Activated CD8-positive, alpha-beta T cell treated with anti-CD3 and anti-CD28 coated beads for 36 hours (primary cell): ENCODE results near the gene ST3GAL2. TPM values are rescaled to one million over a fixed set of nuclear protein-coding genes. Genes with fewer than 3 reads are reported as not detected.
A peak's percentile ranks its signal among the peaks of the same experiment; 100 is the strongest.
"Not testable (repeated sequence)": the region's sequence is repeated elsewhere in the genome, so short reads cannot be mapped to it uniquely, and the experiment has no call there.

Experiments
- ATAC-seq: fragments of 200-7000 bp; cut with Tn5 transposase; one replicate; pipeline ENCODE4 v1.10.0; 2021; ENCODE audit warnings: mild to moderate bottlenecking, moderate library complexity
- CTCF ChIA-PET: fragments of 350-600 bp; sonication (Branson Sonifier 250); formaldehyde crosslinking; loops from one replicate; lab custom pipeline; 2021; ENCODE audit warnings: antibody characterized with exemption; lab: Charles Lee
- POLR2A ChIA-PET: fragments of 350-600 bp; sonication (Branson Sonifier 250); formaldehyde crosslinking; loops from one replicate; lab custom pipeline; 2021; ENCODE audit warnings: antibody characterized with exemption; lab: Charles Lee
- DNase-seq: peaks from one replicate; pipeline ENCODE4 v3.0.0-alpha.2; 2020
- H3K27ac Mint-ChIP-seq: one replicate; pipeline ENCODE4 v1.8.0; 2021; ENCODE audit warnings: mild to moderate bottlenecking, mixed read lengths
- H3K27me3 Mint-ChIP-seq: one replicate; pipeline ENCODE4 v1.8.0; 2021; ENCODE audit warnings: mixed read lengths
- H3K36me3 Mint-ChIP-seq: one replicate; pipeline ENCODE4 v1.8.0; 2021; ENCODE audit warnings: low read depth, mixed read lengths
- H3K4me1 Mint-ChIP-seq: one replicate; pipeline ENCODE4 v1.8.0; 2021; ENCODE audit warnings: low read depth, mixed read lengths
- H3K4me3 Mint-ChIP-seq: one replicate; pipeline ENCODE4 v1.8.0; 2021; ENCODE audit warnings: mild to moderate bottlenecking, moderate library complexity, mixed read lengths
- H3K9me3 Mint-ChIP-seq: one replicate; pipeline ENCODE4 v1.8.0; 2021; ENCODE audit warnings: mixed read lengths
- CTCF ChIP-seq: fragments of 200-600 bp; IDR thresholded peaks from one replicate; pipeline ENCODE4 v1.8.0; 2022; ENCODE audit warnings: antibody characterized with exemption, mild to moderate bottlenecking
- intact Hi-C: fragments of 100-400 bp; cut with micrococcal nuclease; formaldehyde crosslinking; loops from one replicate; pipeline ENCODE4 v1.10.0; 2022
- total RNA-seq, 2 experiments: library from RNA; stranded (reverse); gene quantifications; one replicate each; pipeline ENCODE4 v1.2.3, GENCODE V29; 2021

The ST3GAL2 gene
- total RNA-seq, 2 experiments from 2014 or later, result 13.2 to 19.0 TPM

GRCh38 chr16:70337814-70338213 is 101.1 kb downstream of the ST3GAL2 start:
- no peaks in the 10 kb centered on the region for H3K27me3 Mint-ChIP-seq
- DNase-seq (no peak), ATAC-seq (no peak)
- no peak overlapping the region for H3K4me3 Mint-ChIP-seq
- intact Hi-C loops, result no loop called here
- no peaks in the 10 kb centered on the region for H3K9me3 Mint-ChIP-seq
- ChIA-PET POLR2A (interaction anchor here (0.6 to 0.8 kb wide), 2 partner anchors 9 to 72 kb away, joined by 3 to 5 read pairs; partner anchors contain the start of gene DDX19A), CTCF (no interaction called here)
- no peak overlapping the region for H3K27ac Mint-ChIP-seq
- H3K4me1 Mint-ChIP-seq, result no peaks in the 10 kb centered on the region
- H3K36me3 Mint-ChIP-seq, result peaks cover 5% of the 10 kb centered on the region
- no peak for TF ChIP-seq CTCF

GRCh38 chr16:70332728-70333127 is 106.2 kb downstream of the ST3GAL2 start:
- intact Hi-C loops, ATAC-seq, H3K9me3 Mint-ChIP-seq, CTCF ChIA-PET, DNase-seq, POLR2A ChIA-PET, H3K27me3 Mint-ChIP-seq, H3K4me1 Mint-ChIP-seq, H3K4me3 Mint-ChIP-seq: not testable (repeated sequence)
- H3K36me3 Mint-ChIP-seq, result peaks cover 22% of the 10 kb centered on the region
- peak overlapping the region; percentile 13 for H3K27ac Mint-ChIP-seq

GRCh38 chr16:70331588-70332358 is 107.1 kb downstream of the ST3GAL2 start:
- Mint-ChIP-seq H3K27ac (no peak overlapping the region), H3K4me3 (no peak overlapping the region), H3K9me3 (no peaks in the 10 kb centered on the region), H3K27me3 (no peaks in the 10 kb centered on the region), H3K36me3 (peaks cover 22% of the 10 kb centered on the region), H3K4me1 (no peaks in the 10 kb centered on the region)
- ChIA-PET POLR2A (no interaction called here), CTCF (interaction anchor here (0.7 to 2.0 kb wide), 8 partner anchors 10 to 321 kb away, joined by 3 to 6 read pairs (median 3); partner anchors contain the start of genes DDX19A and FCSK)
- ATAC-seq (peak; percentile 61), DNase-seq (peak; percentile 24)
- intact Hi-C loops, result no loop called here
- TF ChIP-seq CTCF, result peak; percentile 59

- ChIA-PET POLR2A (interaction anchor here (0.9 to 1.0 kb wide), 3 partner anchors 14 to 45 kb away, joined by 3 to 5 read pairs (median 3); partner anchors contain the start of gene DDX19A), CTCF (interaction anchor here (0.6 to 2.0 kb wide), 8 partner anchors 9 to 387 kb away, joined by 3 to 6 read pairs (median 3); partner anchors contain the start of genes DDX19A and FCSK)
- H3K27ac Mint-ChIP-seq, result no peak overlapping the region
- DNase-seq (no peak), ATAC-seq (no peak)
- H3K36me3 Mint-ChIP-seq, result peaks cover 22% of the 10 kb centered on the region
- no peak overlapping the region for H3K4me3 Mint-ChIP-seq
- H3K9me3 Mint-ChIP-seq, result no peaks in the 10 kb centered on the region
- no peaks in the 10 kb centered on the region for H3K4me1 Mint-ChIP-seq
- no peaks in the 10 kb centered on the region for H3K27me3 Mint-ChIP-seq
- no peak for TF ChIP-seq CTCF
- intact Hi-C loops, result no loop called here
These were observed 107.8 kb downstream of the ST3GAL2 start for GRCh38 chr16:70331091-70331490.

Other genes starting within 250 kb of the ST3GAL2 start
- 10 to 100 TPM; 23.6 to 25.0 TPM for gene EXOSC6, start 187.2 kb downstream of the ST3GAL2 start, total RNA-seq
- 100 to 1,000 TPM; 160 to 162 TPM for gene AARS1, start 149.6 kb downstream of the ST3GAL2 start, total RNA-seq
- gene DDX19B, start 139.9 kb downstream of the ST3GAL2 start, total RNA-seq, result 10 to 100 TPM; 34.8 to 42.2 TPM
- gene DDX19A, start 92.2 kb downstream of the ST3GAL2 start, total RNA-seq, result 10 to 100 TPM; 45.5 to 47.2 TPM
- 10 to 100 TPM; 11.0 to 11.1 TPM for gene FCSK, start 15.5 kb upstream of the ST3GAL2 start, total RNA-seq
- gene COG4, start 84.5 kb upstream of the ST3GAL2 start, total RNA-seq, result 10 to 100 TPM; 38.0 to 39.0 TPM
- 100 to 1,000 TPM; 543 to 552 TPM for gene SF3B3, start 84.7 kb upstream of the ST3GAL2 start, total RNA-seq
- not detected for gene IL34, start 207.5 kb upstream of the ST3GAL2 start, total RNA-seq
- gene MTSS2, start 247.0 kb upstream of the ST3GAL2 start, total RNA-seq, result 1 to 10 TPM; 4.4 to 4.6 TPM